ENCODE results near the gene AAGAB.
"Not testable (repeated sequence)": the region's sequence is repeated elsewhere in the genome, so short reads cannot be mapped to it uniquely, and the experiment has no call there.

Gene AAGAB

GRCh38 chr15:67296684-67297083 lies 42.2 kb upstream of the AAGAB start:
- CTCF ChIA-PET = no interaction called here
- TF ChIP-seq, protein P1, sequence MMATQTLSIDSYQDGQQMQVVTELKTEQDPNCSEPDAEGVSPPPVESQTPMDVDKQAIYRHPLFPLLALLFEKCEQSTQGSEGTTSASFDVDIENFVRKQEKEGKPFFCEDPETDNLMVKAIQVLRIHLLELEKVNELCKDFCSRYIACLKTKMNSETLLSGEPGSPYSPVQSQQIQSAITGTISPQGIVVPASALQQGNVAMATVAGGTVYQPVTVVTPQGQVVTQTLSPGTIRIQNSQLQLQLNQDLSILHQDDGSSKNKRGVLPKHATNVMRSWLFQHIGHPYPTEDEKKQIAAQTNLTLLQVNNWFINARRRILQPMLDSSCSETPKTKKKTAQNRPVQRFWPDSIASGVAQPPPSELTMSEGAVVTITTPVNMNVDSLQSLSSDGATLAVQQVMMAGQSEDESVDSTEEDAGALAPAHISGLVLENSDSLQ (IDR thresholded peaks at IDR 0.05) = no peak
- TF ChIP-seq ELF4 (IDR thresholded peaks at IDR 0.05) (no peak), ARNT (IDR thresholded peaks at IDR 0.05) (no peak), NFRKB (IDR thresholded peaks at IDR 0.05) (no peak), FOXA1 (IDR thresholded peaks at IDR 0.05) (no peak)

GRCh38 chr15:67296188-67296587 lies 41.7 kb upstream of the AAGAB start:
- POLR2A ChIA-PET = no interaction called here
- TF ChIP-seq, protein P1 (IDR thresholded peaks at IDR 0.05) = no peak
- TF ChIP-seq BHLHE40 (IDR thresholded peaks at IDR 0.05; ENCODE audit: borderline replicate concordance) (no peak), NFRKB (IDR thresholded peaks at IDR 0.05) (no peak), CTBP1 (IDR thresholded peaks at IDR 0.05; ENCODE audit: borderline replicate concordance) (no peak)
- CTCF ChIA-PET = no interaction called here
- peak; percentile 10 for DNase-seq (ENCODE audit: extremely low spot score)

More at GRCh38 chr15:67296684-67297083, 42.2 kb upstream of the AAGAB start:
- POLR2A ChIA-PET = no interaction called here
- DNase-seq (ENCODE audit: extremely low spot score) = no peak

GRCh38 chr15:67290319-67290718 lies 35.9 kb upstream of the AAGAB start:
- no peak for DNase-seq (ENCODE audit: extremely low spot score)
- ChIA-PET CTCF (interaction anchor here (0.6 to 0.7 kb wide), 2 partner anchors 47 to 113 kb away, joined by 5 read pairs; no protein-coding TSS in a partner anchor), POLR2A (no interaction called here)
- TF ChIP-seq, protein P1 (IDR thresholded peaks at IDR 0.05) = no peak
- TF ChIP-seq ZNF384 (IDR thresholded peaks at IDR 0.05) (no peak), ELF4 (IDR thresholded peaks at IDR 0.05) (no peak), SUZ12 (IDR thresholded peaks at IDR 0.05) (no peak), HDGF (IDR thresholded peaks at IDR 0.05; ENCODE audit: borderline replicate concordance) (no peak), ARNT (IDR thresholded peaks at IDR 0.05) (no peak), FOXA1 (IDR thresholded peaks at IDR 0.05) (no peak), L3MBTL2 (conservative IDR thresholded peaks at IDR 0.05) (no peak)

DNA sequence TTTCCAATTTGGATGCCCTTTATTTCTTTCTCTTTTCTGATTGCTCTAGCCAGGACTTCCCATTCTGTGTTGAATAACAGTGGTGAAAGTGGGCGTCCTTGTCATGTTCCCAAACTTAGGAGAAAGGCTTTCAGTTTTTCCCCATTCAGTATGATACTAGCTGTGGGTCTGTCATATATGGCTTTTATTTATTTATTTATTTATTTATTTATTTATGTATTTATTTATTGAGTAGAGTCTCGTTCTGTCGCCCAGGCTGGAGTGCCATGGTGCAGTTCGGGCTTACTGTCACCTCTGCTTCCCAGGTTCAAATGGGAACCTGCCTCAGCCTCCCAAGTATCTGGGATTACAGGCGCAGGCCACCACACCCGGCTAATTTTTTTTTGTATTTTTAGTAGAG lies 31.9 kb upstream of the AAGAB start:
- CTCF ChIA-PET; POLR2A ChIA-PET; DNase-seq (ENCODE audit: extremely low spot score): not testable (repeated sequence)

- DNase-seq (ENCODE audit: extremely low spot score); POLR2A ChIA-PET; CTCF ChIA-PET: not testable (repeated sequence)
These were observed 31.2 kb upstream of the AAGAB start for GRCh38 chr15:67285625-67286024.

GRCh38 chr15:67281714-67282113 lies 27.3 kb upstream of the AAGAB start:
- TF ChIP-seq FOXM1 (IDR thresholded peaks at IDR 0.05; ENCODE audit: borderline replicate concordance) (no peak), TARDBP (IDR thresholded peaks at IDR 0.05) (no peak), LEF1 (IDR thresholded peaks at IDR 0.05; ENCODE audit: borderline replicate concordance) (no peak), ARNT (IDR thresholded peaks at IDR 0.05) (no peak), SP1 (IDR thresholded peaks at IDR 0.05) (no peak)
- POLR2A ChIA-PET = no interaction called here
- DNase-seq (ENCODE audit: extremely low spot score) = no peak
- CTCF ChIA-PET = no interaction called here

DNA sequence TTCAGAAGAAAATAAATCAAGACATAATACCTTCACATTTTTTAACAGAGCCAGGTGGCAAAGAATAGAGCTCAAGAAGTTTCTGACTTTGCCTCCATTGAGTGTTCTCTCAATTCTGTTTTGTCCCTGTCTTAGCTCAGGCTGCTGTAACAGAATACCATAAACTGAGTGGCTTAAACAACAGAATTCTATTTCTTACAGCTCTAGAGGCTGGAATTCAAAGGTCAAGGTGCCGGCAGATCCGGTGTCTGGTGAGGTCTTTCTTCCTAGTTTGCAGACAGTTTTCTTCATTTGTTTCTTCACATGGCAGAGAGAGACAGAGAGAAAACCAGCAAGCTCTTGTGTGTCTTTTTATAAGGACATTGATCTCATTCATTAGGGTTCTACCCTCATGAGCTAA lies 25.8 kb upstream of the AAGAB start:
- ChIA-PET POLR2A (interaction anchor here (0.6 kb wide), 1 partner anchor 1103 kb away, joined by 3 read pairs; no protein-coding TSS in a partner anchor), CTCF (interaction anchor here (0.6 to 1.1 kb wide), 2 partner anchors 13 to 132 kb away, joined by 3 read pairs; no protein-coding TSS in a partner anchor)
- TF ChIP-seq FOXK2 (IDR thresholded peaks at IDR 0.05) (no peak), L3MBTL2 (conservative IDR thresholded peaks at IDR 0.05) (no peak), ELF4 (IDR thresholded peaks at IDR 0.05) (no peak), ZNF384 (IDR thresholded peaks at IDR 0.05) (no peak), TARDBP (IDR thresholded peaks at IDR 0.05) (no peak), CTBP1 (IDR thresholded peaks at IDR 0.05; ENCODE audit: borderline replicate concordance) (no peak), BHLHE40 (IDR thresholded peaks at IDR 0.05; ENCODE audit: borderline replicate concordance) (no peak)
- TF ChIP-seq, protein P1 (IDR thresholded peaks at IDR 0.05) = no peak
- no peak for DNase-seq (ENCODE audit: extremely low spot score)

- TF ChIP-seq FOXM1 (IDR thresholded peaks at IDR 0.05; ENCODE audit: borderline replicate concordance) (no peak), ZNF384 (IDR thresholded peaks at IDR 0.05) (no peak), TARDBP (IDR thresholded peaks at IDR 0.05) (no peak), L3MBTL2 (conservative IDR thresholded peaks at IDR 0.05) (no peak), SP1 (IDR thresholded peaks at IDR 0.05) (no peak), ARNT (IDR thresholded peaks at IDR 0.05) (no peak), HDGF (IDR thresholded peaks at IDR 0.05; ENCODE audit: borderline replicate concordance) (no peak), ELF4 (IDR thresholded peaks at IDR 0.05) (no peak), CTBP1 (IDR thresholded peaks at IDR 0.05; ENCODE audit: borderline replicate concordance) (no peak), FOXA1 (IDR thresholded peaks at IDR 0.05) (no peak), SUZ12 (IDR thresholded peaks at IDR 0.05) (no peak), NFRKB (IDR thresholded peaks at IDR 0.05) (no peak), LEF1 (IDR thresholded peaks at IDR 0.05; ENCODE audit: borderline replicate concordance) (no peak), BHLHE40 (IDR thresholded peaks at IDR 0.05; ENCODE audit: borderline replicate concordance) (no peak), FOXK2 (IDR thresholded peaks at IDR 0.05) (no peak)
- TF ChIP-seq, protein P1 (IDR thresholded peaks at IDR 0.05) = no peak
- CTCF ChIA-PET = no interaction called here
- POLR2A ChIA-PET = no interaction called here
- no peak for DNase-seq (ENCODE audit: extremely low spot score)
These were observed 22.2 kb upstream of the AAGAB start for GRCh38 chr15:67276666-67277065.
